HepG2 (cell line): ENCODE data around the gene ULBP2. TPM values are rescaled to one million over a fixed set of nuclear protein-coding genes. Genes with fewer than 3 reads are reported as not detected.
"Not testable (repeated sequence)": the region's sequence is repeated elsewhere in the genome, so short reads cannot be mapped to it uniquely, and the experiment has no call there.

ENCODE experiments used
- ATAC-seq: fragments of 200-7000 bp; cut with Tn5 transposase; 3 replicates; pipeline ENCODE4 v1.9.1; 2020; ENCODE audit warnings: mild to moderate bottlenecking, moderate library complexity
- BruUV-seq: library from RNA; stranded (reverse); fragments of 400-500 nt; replicated peaks from 2 replicates; lab custom pipeline; 2021; lab: Mats Ljungman, UMichigan
- CTCF ChIA-PET: fragments of 300-600 bp; formaldehyde crosslinking; extraction: SDS; loops from one replicate; lab custom pipeline; 2021; ENCODE audit warnings: low total read pairs, inconsistent platforms, low intra/inter-chr PET ratio; lab: Yijun Ruan, JAX
- POLR2A ChIA-PET: fragments of 350-600 bp; sonication (Branson Sonifier 250); formaldehyde crosslinking; loops from one replicate; lab custom pipeline; 2020; ENCODE audit warnings: antibody characterized with exemption, inconsistent platforms; lab: Yijun Ruan, JAX
- DNase-seq: peaks from one replicate; pipeline ENCODE4 v3.0.0-alpha.2; 2015; ENCODE audit warnings: low spot score
- FAIRE-seq: peaks from 3 replicates; lab custom pipeline; 2011; peaks lifted over from hg19 to GRCh38; lab: Jason Lieb, UNC
- H2AFZ ChIP-seq: one replicate; pipeline ENCODE4 v1.6.1; 2011; ENCODE audit warnings: low read length, inconsistent platforms
- H3K27ac ChIP-seq: fragments of 300-600 bp; 3 replicates; pipeline ENCODE4 v1.8.0; 2011; ENCODE audit warnings: mixed run types, mild to moderate bottlenecking, mixed read lengths, low read length, inconsistent platforms; ENCODE audit not compliant: insufficient read depth; ENCODE audit errors: extremely low read length
- H3K27me3 ChIP-seq, 2 experiments: fragments of 200-600 bp in 1 of 2; 2 replicates in 1 of 2; 3 replicates in 1 of 2; pipeline versions ENCODE4 v1.6.0 to v1.8.0; 2011; ENCODE audit warnings: low read length in 2 of 2, mild to moderate bottlenecking in 2 of 2, moderate library complexity in 2 of 2, inconsistent platforms in 1 of 2; ENCODE audit not compliant: insufficient read depth in 2 of 2, control insufficient read depth in 1 of 2
- H3K36me3 ChIP-seq, 2 experiments: fragments of 200-600 bp in 1 of 2; replicated peaks in 1 of 2; 2 replicates in 1 of 2; 3 replicates in 1 of 2; pipeline versions ENCODE4 v1.5.1 to v1.8.0; 2011; ENCODE audit warnings: low read length in 2 of 2, inconsistent platforms in 1 of 2; ENCODE audit not compliant: insufficient read depth in 2 of 2, control insufficient read depth in 1 of 2
- H3K4me1 ChIP-seq: 2 replicates; pipeline ENCODE4 v1.5.1; 2012; ENCODE audit warnings: low read length, inconsistent platforms; ENCODE audit not compliant: insufficient read depth
- H3K4me2 ChIP-seq: 2 replicates; pipeline ENCODE4 v1.6.0; 2011; ENCODE audit warnings: low read depth, low read length, inconsistent platforms
- H3K4me3 ChIP-seq, 3 experiments: fragments of 200-600 bp in 1 of 3; sonication (generic), shearing (Covaris generic) in 1 of 3; replicated peaks in 1 of 3; 2 replicates each; pipeline ENCODE4 v1.5.1; 2011 to 2016; ENCODE audit warnings: low read length in 3 of 3, inconsistent platforms in 2 of 3, low read depth in 2 of 3, mild to moderate bottlenecking in 2 of 3, control low read depth in 1 of 3, mixed read lengths in 1 of 3; ENCODE audit not compliant: insufficient read depth in 1 of 3
- H3K79me2 ChIP-seq: one replicate; pipeline ENCODE4 v1.6.1; 2011; ENCODE audit warnings: low read length, inconsistent platforms; ENCODE audit not compliant: insufficient read depth
- H3K9ac ChIP-seq: 2 replicates; pipeline ENCODE4 v1.6.0; 2011; ENCODE audit warnings: mild to moderate bottlenecking, low read depth, low read length, inconsistent platforms; ENCODE audit not compliant: insufficient read depth
- H3K9me3 ChIP-seq: 2 replicates; pipeline ENCODE4 v1.5.1; 2012; ENCODE audit warnings: mild to moderate bottlenecking, low read length
- H4K20me1 ChIP-seq: 2 replicates; pipeline ENCODE4 v1.6.0; 2011; ENCODE audit warnings: inconsistent platforms, mild to moderate bottlenecking, low read length, moderate library complexity; ENCODE audit not compliant: insufficient read depth
- BRD4 ChIP-seq: sonication (generic); formaldehyde crosslinking; IDR thresholded peaks from 2 replicates; pipeline ENCODE4 v1.4.0; 2020; ENCODE audit warnings: missing genetic modification reagents
- JUNB ChIP-seq: sonication (generic); formaldehyde crosslinking; IDR thresholded peaks from 2 replicates; pipeline ENCODE4 v1.8.0; 2022; ENCODE audit warnings: missing genetic modification reagents, mild to moderate bottlenecking, borderline replicate concordance
- KDM5A ChIP-seq: fragments of 200-600 bp; sonication (generic); IDR thresholded peaks from 2 replicates; pipeline ENCODE4 v1.7.0; 2018; ENCODE audit warnings: antibody characterized with exemption, mild to moderate bottlenecking, low read length, borderline replicate concordance
- KLF6 ChIP-seq: IDR thresholded peaks from 2 replicates; pipeline ENCODE4 v1.8.0; 2016; ENCODE audit warnings: missing biosample characterization, missing genetic modification reagents
- MED1 ChIP-seq: sonication (generic); formaldehyde crosslinking; IDR thresholded peaks from 2 replicates; pipeline ENCODE4 v1.4.0; 2020; ENCODE audit warnings: missing genetic modification reagents
- NCOA5 ChIP-seq: sonication (generic); formaldehyde crosslinking; IDR thresholded peaks from 2 replicates; pipeline ENCODE4 v1.4.0; 2020; ENCODE audit warnings: missing genetic modification reagents
- ZNF317 ChIP-seq: sonication (generic); formaldehyde crosslinking; IDR thresholded peaks from 2 replicates; pipeline ENCODE4 v1.5.0; 2020; ENCODE audit warnings: mild to moderate bottlenecking, missing genetic modification reagents
- ZZZ3 ChIP-seq: sonication (generic); formaldehyde crosslinking; IDR thresholded peaks from 2 replicates; pipeline ENCODE4 v1.4.0; 2020; ENCODE audit warnings: missing genetic modification reagents, mild to moderate bottlenecking, borderline replicate concordance
- WGBS: methylation state at CpG from one replicate; pipeline ENCODE4 v1.1.6; 2017; ENCODE audit warnings: low lambda C conversion rate; 5-methylcytosine and 5-hydroxymethylcytosine counted together
- in situ Hi-C: cut with HindIII; loops from 2 replicates; pipeline ENCODE4 v1.10.0; 2017; ENCODE audit warnings: low pct_unique_long_range_greater_than_20kb; ENCODE audit not compliant: extremely low pct_ligation_motif_present
- intact Hi-C: fragments of 100-400 bp; cut with micrococcal nuclease; formaldehyde crosslinking; loops from one replicate; pipeline ENCODE4 v1.10.0; 2022; ENCODE audit not compliant: unreplicated experiment
- polyA plus RNA-seq, 8 experiments: library from polyadenylated mRNA; depleted of rRNA in 3 of 8; stranded (reverse) in 7 of 8; unstranded in 1 of 8; fragments of >200 nt; fragmentation: Illumina TruSeq in 4 of 8; extraction: Trizol in 4 of 8; gene quantifications; 2 replicates each; pipeline versions ENCODE4 v1.2.1 to v1.2.3, GENCODE V29; 2011 to 2016; ENCODE audit warnings: low read depth in 4 of 8, missing spikeins in 1 of 8, mixed read lengths in 1 of 8; ENCODE audit not compliant: insufficient read depth in 1 of 8
- total RNA-seq, 5 experiments: library from RNA; depleted of rRNA; stranded (reverse); fragments of >200 nt; fragmentation: Illumina TruSeq; extraction: Trizol; gene quantifications; 2 replicates each; pipeline ENCODE4 v1.2.3, GENCODE V29; 2016; ENCODE audit warnings: low read depth in 1 of 5
- TF ChIP-seq, protein P1 (sequence below): sonication (generic); formaldehyde crosslinking; IDR thresholded peaks from 2 replicates; pipeline ENCODE4 v1.4.0; 2020; ENCODE audit warnings: missing genetic modification reagents, borderline replicate concordance
- TF ChIP-seq, protein P2 (sequence below): IDR thresholded peaks from 2 replicates; pipeline ENCODE4 v1.6.1; 2016; ENCODE audit warnings: low read depth, control low read depth
- TF ChIP-seq, protein P3 (sequence below): sonication (generic); formaldehyde crosslinking; IDR thresholded peaks from 2 replicates; pipeline ENCODE4 v1.8.1; 2023; ENCODE audit warnings: mild to moderate bottlenecking, inconsistent platforms, moderate library complexity, missing genetic modification reagents, borderline replicate concordance
- TF ChIP-seq, protein P4 (sequence below): sonication (generic); formaldehyde crosslinking; IDR thresholded peaks from 2 replicates; pipeline ENCODE4 v1.5.0; 2020; ENCODE audit warnings: missing genetic modification reagents, mild to moderate bottlenecking, borderline replicate concordance

Gene ULBP2
- total and polyA plus RNA-seq, 2 of the 13 experiments (the other 11 are each of a cell fraction or from before 2014, with no cell fraction given): not detected

DNA sequence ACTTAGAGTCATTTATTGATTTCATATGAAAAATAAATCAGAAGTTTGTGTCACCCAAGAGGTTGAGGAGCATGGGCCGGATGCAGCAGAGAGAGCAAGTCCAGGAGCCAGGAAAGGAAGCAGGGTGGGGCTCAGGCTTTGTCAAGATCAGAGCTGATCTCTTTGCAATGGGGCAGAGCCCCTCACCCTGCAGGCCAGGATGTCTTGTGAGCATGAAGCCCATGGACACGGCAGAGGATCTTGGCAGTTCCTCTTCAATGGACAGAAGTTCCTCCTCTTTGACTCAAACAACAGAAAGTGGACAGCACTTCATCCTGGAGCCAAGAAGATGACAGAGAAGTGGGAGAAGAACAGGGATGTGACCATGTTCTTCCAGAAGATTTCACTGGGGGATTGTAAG is 27.1 kb downstream of the ULBP2 start:
- in situ Hi-C loops, H3K9me3 ChIP-seq, CTCF ChIA-PET, H3K27ac ChIP-seq, H2AFZ ChIP-seq, BruUV-seq, H3K9ac ChIP-seq, H3K4me1 ChIP-seq, intact Hi-C loops, H4K20me1 ChIP-seq, H3K4me2 ChIP-seq, H3K36me3 ChIP-seq, POLR2A ChIA-PET, DNase-seq, H3K79me2 ChIP-seq, H3K4me3 ChIP-seq, ATAC-seq: not testable (repeated sequence)
- WGBS: 5% methylated on average over 2 of the region's 2 CpGs
- peak; percentile 36 for FAIRE-seq
- H3K27me3 ChIP-seq: peaks cover 5 to 45% of the 10 kb centered on the region in 2 experiments; a peak in 4 of 5 replicates

DNA sequence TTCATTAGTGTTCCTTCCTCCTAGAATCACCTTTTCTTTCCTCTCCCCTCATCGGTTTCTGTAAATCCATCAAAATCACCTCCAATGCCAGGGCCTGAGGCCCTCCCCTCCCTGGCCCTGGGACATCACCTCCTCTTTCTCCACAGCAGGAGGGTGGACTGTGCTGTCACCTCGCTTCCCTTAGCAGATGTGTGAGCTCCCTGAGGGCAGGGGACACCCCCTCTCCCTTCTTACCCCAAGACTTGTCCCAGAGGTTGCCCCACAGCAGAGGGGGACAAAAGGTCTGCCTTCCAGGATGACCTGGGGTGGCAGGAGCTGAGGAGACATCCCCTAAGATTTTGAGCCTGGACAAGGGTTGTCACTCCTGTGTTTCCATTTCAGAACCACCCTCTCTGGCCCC is 27.8 kb downstream of the ULBP2 start:
- no peaks in the 10 kb centered on the region for H4K20me1 ChIP-seq
- intact Hi-C loops: no loop called here
- no peaks in the 10 kb centered on the region for H3K79me2 ChIP-seq
- H3K4me1 ChIP-seq: no peaks in the 10 kb centered on the region
- WGBS: 2% methylated on average over 2 of the region's 2 CpGs
- H3K9ac ChIP-seq: no peak overlapping the region
- no peak overlapping the region for H3K27ac ChIP-seq
- no peak for DNase-seq
- no peaks in the 10 kb centered on the region for H3K36me3 ChIP-seq
- no peak overlapping the region for H3K4me3 ChIP-seq
- ChIA-PET CTCF (no interaction called here), POLR2A (no interaction called here)
- no peak overlapping the region for H3K4me2 ChIP-seq
- H3K9me3 ChIP-seq: no peaks in the 10 kb centered on the region
- FAIRE-seq: no peak
- in situ Hi-C loops: no loop called here
- BruUV-seq: no TSS peak
- no peak for ATAC-seq
- no peak overlapping the region for H2AFZ ChIP-seq
- H3K27me3 ChIP-seq: peaks cover 7 to 45% of the 10 kb centered on the region in 2 experiments; a peak in 4 of 5 replicates
- TF ChIP-seq KLF6 (CRISPR knock-in tag) (no peak), BRD4 (no peak), JUNB (CRISPR knock-in tag) (no peak), MED1 (CRISPR knock-in tag) (no peak), ZZZ3 (no peak), NCOA5 (CRISPR knock-in tag) (no peak), ZNF317 (CRISPR knock-in tag) (no peak), KDM5A (no peak)
- TF ChIP-seq, protein P1, sequence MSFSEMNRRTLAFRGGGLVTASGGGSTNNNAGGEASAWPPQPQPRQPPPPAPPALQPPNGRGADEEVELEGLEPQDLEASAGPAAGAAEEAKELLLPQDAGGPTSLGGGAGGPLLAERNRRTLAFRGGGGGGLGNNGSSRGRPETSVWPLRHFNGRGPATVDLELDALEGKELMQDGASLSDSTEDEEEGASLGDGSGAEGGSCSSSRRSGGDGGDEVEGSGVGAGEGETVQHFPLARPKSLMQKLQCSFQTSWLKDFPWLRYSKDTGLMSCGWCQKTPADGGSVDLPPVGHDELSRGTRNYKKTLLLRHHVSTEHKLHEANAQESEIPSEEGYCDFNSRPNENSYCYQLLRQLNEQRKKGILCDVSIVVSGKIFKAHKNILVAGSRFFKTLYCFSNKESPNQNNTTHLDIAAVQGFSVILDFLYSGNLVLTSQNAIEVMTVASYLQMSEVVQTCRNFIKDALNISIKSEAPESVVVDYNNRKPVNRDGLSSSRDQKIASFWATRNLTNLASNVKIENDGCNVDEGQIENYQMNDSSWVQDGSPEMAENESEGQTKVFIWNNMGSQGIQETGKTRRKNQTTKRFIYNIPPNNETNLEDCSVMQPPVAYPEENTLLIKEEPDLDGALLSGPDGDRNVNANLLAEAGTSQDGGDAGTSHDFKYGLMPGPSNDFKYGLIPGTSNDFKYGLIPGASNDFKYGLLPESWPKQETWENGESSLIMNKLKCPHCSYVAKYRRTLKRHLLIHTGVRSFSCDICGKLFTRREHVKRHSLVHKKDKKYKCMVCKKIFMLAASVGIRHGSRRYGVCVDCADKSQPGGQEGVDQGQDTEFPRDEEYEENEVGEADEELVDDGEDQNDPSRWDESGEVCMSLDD (CRISPR knock-in tag): no peak
- TF ChIP-seq, protein P2, sequence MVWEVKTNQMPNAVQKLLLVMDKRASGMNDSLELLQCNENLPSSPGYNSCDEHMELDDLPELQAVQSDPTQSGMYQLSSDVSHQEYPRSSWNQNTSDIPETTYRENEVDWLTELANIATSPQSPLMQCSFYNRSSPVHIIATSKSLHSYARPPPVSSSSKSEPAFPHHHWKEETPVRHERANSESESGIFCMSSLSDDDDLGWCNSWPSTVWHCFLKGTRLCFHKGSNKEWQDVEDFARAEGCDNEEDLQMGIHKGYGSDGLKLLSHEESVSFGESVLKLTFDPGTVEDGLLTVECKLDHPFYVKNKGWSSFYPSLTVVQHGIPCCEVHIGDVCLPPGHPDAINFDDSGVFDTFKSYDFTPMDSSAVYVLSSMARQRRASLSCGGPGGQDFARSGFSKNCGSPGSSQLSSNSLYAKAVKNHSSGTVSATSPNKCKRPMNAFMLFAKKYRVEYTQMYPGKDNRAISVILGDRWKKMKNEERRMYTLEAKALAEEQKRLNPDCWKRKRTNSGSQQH (CRISPR knock-in tag): no peak
- TF ChIP-seq, protein P3, sequence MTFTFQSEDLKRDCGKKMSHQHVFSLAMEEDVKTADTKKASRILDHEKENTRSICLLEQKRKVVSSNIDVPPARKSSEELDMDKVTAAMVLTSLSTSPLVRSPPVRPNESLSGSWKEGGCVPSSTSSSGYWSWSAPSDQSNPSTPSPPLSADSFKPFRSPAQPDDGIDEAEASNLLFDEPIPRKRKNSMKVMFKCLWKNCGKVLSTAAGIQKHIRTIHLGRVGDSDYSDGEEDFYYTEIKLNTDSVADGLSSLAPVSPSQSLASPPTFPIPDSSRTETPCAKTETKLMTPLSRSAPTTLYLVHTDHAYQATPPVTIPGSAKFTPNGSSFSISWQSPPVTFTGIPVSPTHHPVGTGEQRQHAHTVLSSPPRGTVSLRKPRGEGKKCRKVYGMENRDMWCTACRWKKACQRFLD (CRISPR knock-in tag): no peak
- TF ChIP-seq, protein P4, sequence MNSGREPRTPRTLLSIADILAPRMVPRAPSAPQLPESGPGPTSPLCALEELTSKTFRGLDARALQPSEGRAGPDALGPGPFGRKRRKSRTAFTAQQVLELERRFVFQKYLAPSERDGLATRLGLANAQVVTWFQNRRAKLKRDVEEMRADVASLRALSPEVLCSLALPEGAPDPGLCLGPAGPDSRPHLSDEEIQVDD (CRISPR knock-in tag): no peak
